Activated CD8-positive, alpha-beta memory T cell treated with anti-CD3 and anti-CD28 coated beads, Interleukin-2, amount 50 U/mL, for 48 hours (primary cell): ENCODE data around the gene ME1.
"Not testable (repeated sequence)": the region's sequence is repeated elsewhere in the genome, so short reads cannot be mapped to it uniquely, and the experiment has no call there.

Experiments
- DNase-seq: peaks from one replicate; pipeline ENCODE4 v3.0.0-alpha.2; 2020

ME1 gene

GRCh38 chr6:83430611-83431544 lies at the start of gene ME1:
ME1 (minus strand) TSS chr6:83431051; CDS start chr6:83430954, 97 bp downstream.
- DNase-seq = peak; percentile 57

GRCh38 chr6:83480470-83480869 lies 49.6 kb upstream of the ME1 start:
- no peak for DNase-seq

- DNase-seq = no peak
Observed at GRCh38 chr6:83479389-83479788, 48.5 kb upstream of the ME1 start.

- DNase-seq = no peak
Observed at GRCh38 chr6:83476971-83477370, 46.1 kb upstream of the ME1 start.

GRCh38 chr6:83474309-83474708 lies 43.5 kb upstream of the ME1 start:
- no peak for DNase-seq

- DNase-seq = no peak
Observed at GRCh38 chr6:83472767-83473166, 41.9 kb upstream of the ME1 start.

GRCh38 chr6:83470587-83470986 lies 39.7 kb upstream of the ME1 start:
- DNase-seq = no peak

- no peak for DNase-seq
Observed at GRCh38 chr6:83470001-83470400, 39.1 kb upstream of the ME1 start.

- DNase-seq = no peak
Observed at GRCh38 chr6:83467620-83468036, 36.8 kb upstream of the ME1 start.

GRCh38 chr6:83466328-83466727 lies 35.5 kb upstream of the ME1 start:
- DNase-seq = no peak

GRCh38 chr6:83464381-83465140 lies 33.7 kb upstream of the ME1 start:
- DNase-seq = no peak

GRCh38 chr6:83463886-83464285 lies 33.0 kb upstream of the ME1 start:
- DNase-seq = no peak

GRCh38 chr6:83462524-83462923 lies 31.7 kb upstream of the ME1 start:
- DNase-seq = no peak

GRCh38 chr6:83461438-83461837 lies 30.6 kb upstream of the ME1 start:
- DNase-seq = no peak

GRCh38 chr6:83459663-83460062 lies 28.8 kb upstream of the ME1 start:
- DNase-seq = no peak

- DNase-seq = not testable (repeated sequence)
Observed at GRCh38 chr6:83450015-83450414, 19.2 kb upstream of the ME1 start.

GRCh38 chr6:83444086-83444699 lies 13.3 kb upstream of the ME1 start:
- DNase-seq = not testable (repeated sequence)

GRCh38 chr6:83443516-83443915 lies 12.7 kb upstream of the ME1 start:
- no peak for DNase-seq

- no peak for DNase-seq
Observed at GRCh38 chr6:83442752-83443151, 11.9 kb upstream of the ME1 start.

GRCh38 chr6:83439201-83439600 lies 8.3 kb upstream of the ME1 start:
- DNase-seq = no peak

GRCh38 chr6:83436674-83437073 lies 5.8 kb upstream of the ME1 start:
- no peak for DNase-seq

- DNase-seq = no peak
Observed at GRCh38 chr6:83433177-83433576, 2.3 kb upstream of the ME1 start.

- DNase-seq = no peak
Observed at GRCh38 chr6:83432636-83433035, 1.8 kb upstream of the ME1 start.
